ENCODE measurements around the gene TREH. TPM values are rescaled to one million over a fixed set of nuclear protein-coding genes. Genes with fewer than 3 reads are reported as not detected.

Gene TREH
- total and polyA plus RNA-seq, 4 donors: 0.17 to 1.1 (median 0.19) TPM; not detected in 1

DNA sequence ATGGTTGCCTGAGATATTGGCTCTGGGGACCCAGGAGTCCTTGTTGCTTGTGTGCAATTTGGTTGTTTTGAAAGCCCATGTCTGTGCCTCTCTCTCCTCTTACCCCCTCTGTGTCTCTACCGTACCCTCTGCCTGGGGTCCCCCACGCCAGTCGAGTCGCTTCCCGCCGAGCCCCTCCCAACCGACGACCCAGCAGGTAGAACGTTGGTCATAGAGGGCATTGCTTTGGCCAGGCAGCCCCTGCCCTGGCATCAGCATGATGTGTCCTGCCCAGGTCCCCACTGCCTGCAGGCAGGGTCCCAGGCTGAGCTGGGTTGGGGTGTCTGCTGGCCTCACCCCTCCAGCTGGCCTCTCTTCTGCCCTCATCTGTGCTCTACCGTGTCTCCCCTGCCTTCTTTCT, 35.0 kb downstream of the TREH start:
- no peak for ATAC-seq (ENCODE audit: insufficient read depth, low FRiP score)
- Histone ChIP-seq H3K4me1 (ENCODE audit: control insufficient read depth in 5 of 5, insufficient read depth in 5 of 5, low read length in 5 of 5) (peaks cover 0 to 9% (median 0%) of the 10 kb centered on the region in 5 donors), H3K9me3 (ENCODE audit: control insufficient read depth in 4 of 4, insufficient read depth in 3 of 4, low read length in 3 of 4) (no peaks in the 10 kb centered on the region), H3K9ac (ENCODE audit: insufficient read depth in 1 of 2, low read length in 2 of 2) (no peak overlapping the region), H3K27ac (ENCODE audit: low read depth in 1 of 2, low read length in 1 of 2) (no peak overlapping the region), H3K36me3 (ENCODE audit: control insufficient read depth in 4 of 4, insufficient read depth in 4 of 4, low read length in 4 of 4) (peaks cover 16 to 62% (median 44%) of the 10 kb centered on the region in 4 donors), H3K4me3 (no peak overlapping the region), H3K27me3 (ENCODE audit: control insufficient read depth in 3 of 3, insufficient read depth in 3 of 3, low read length in 2 of 3) (no peaks in the 10 kb centered on the region)
- WGBS, 2 donors: 90 to 94% methylated on average over 10 of the region's 10 CpGs
- DNase-seq: no peak
- TF ChIP-seq, protein P1, sequence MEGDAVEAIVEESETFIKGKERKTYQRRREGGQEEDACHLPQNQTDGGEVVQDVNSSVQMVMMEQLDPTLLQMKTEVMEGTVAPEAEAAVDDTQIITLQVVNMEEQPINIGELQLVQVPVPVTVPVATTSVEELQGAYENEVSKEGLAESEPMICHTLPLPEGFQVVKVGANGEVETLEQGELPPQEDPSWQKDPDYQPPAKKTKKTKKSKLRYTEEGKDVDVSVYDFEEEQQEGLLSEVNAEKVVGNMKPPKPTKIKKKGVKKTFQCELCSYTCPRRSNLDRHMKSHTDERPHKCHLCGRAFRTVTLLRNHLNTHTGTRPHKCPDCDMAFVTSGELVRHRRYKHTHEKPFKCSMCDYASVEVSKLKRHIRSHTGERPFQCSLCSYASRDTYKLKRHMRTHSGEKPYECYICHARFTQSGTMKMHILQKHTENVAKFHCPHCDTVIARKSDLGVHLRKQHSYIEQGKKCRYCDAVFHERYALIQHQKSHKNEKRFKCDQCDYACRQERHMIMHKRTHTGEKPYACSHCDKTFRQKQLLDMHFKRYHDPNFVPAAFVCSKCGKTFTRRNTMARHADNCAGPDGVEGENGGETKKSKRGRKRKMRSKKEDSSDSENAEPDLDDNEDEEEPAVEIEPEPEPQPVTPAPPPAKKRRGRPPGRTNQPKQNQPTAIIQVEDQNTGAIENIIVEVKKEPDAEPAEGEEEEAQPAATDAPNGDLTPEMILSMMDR (IDR thresholded peaks at IDR 0.05; ENCODE audit: control extremely low read depth, extremely low read depth): no peak

DNA sequence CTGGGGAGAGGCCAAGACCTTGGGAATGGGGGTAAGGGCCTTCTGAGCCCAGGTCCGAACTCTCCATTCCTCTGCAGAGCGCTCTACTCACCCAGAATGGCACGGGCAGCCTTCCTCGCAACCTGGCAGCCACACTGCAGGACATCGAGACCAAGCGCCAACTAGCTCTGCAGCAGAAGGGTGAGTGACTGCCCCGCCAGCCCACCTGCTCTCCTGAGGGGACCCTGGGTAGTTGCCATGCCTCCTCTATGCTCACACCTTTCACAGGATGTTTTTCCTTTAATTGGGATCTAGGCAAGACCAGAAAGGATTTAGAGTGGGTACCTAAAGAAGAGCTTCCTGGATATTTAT, 35.5 kb downstream of the TREH start:
- Histone ChIP-seq H3K4me1 (ENCODE audit: control insufficient read depth in 5 of 5, insufficient read depth in 5 of 5, low read length in 5 of 5) (peaks cover 0 to 9% (median 0%) of the 10 kb centered on the region in 5 donors), H3K36me3 (ENCODE audit: control insufficient read depth in 4 of 4, insufficient read depth in 4 of 4, low read length in 4 of 4) (peaks cover 16 to 66% (median 44%) of the 10 kb centered on the region in 4 donors), H3K4me3 (no peak overlapping the region), H3K27ac (ENCODE audit: low read depth in 1 of 2, low read length in 1 of 2) (no peak overlapping the region), H3K9ac (ENCODE audit: insufficient read depth in 1 of 2, low read length in 2 of 2) (no peak overlapping the region), H3K9me3 (ENCODE audit: control insufficient read depth in 4 of 4, insufficient read depth in 3 of 4, low read length in 3 of 4) (no peaks in the 10 kb centered on the region), H3K27me3 (ENCODE audit: control insufficient read depth in 3 of 3, insufficient read depth in 3 of 3, low read length in 2 of 3) (no peaks in the 10 kb centered on the region)
- 96 to 97% methylated on average over 7 of the region's 7 CpGs for WGBS, 2 donors
- DNase-seq (no peak), ATAC-seq (ENCODE audit: insufficient read depth, low FRiP score) (no peak)
- TF ChIP-seq, protein P1 (IDR thresholded peaks at IDR 0.05; ENCODE audit: control extremely low read depth, extremely low read depth): no peak

DNA sequence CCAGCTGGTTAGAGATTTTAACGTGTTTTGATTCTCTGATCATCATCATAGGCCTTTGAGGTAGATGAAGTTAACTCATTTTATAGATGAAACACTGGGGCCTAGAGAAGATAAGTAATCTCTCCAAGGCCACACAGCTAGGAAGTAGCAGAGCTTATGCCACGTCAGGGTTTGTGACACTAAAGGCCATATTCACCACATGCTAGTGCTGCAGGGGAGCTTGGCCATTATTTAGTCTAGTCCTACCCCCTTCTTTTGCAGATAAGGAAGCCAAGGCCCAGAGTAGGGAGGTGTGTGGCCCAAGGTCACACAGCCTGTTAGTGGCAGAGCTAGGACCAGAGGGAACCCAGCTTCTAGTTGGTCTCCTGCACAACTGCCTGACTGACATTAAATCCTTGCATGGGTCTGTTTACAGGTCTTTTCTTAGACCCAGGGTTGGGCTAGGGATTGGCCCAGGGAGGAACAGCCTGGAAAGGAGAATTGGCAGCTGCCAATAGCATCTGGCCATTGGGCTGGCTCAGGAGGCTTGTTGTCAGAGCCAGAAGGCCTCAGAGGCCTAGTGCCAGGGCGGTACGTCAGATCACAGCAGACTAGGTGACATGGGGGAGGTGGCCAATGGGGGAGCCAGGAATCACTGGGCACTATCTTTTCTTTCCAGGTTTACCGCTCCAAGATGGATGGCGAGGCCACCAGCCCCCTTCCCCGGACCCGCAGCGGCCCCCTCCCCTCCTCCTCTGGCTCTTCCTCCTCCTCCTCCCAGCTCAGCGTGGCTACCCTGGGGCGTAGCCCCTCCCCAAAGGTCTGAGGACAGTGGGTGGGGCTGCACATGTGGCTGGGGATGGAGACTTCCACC, 36.1 kb downstream of the TREH start:
- Histone ChIP-seq H3K9ac (ENCODE audit: insufficient read depth in 1 of 2, low read length in 2 of 2) (no peak overlapping the region), H3K36me3 (ENCODE audit: control insufficient read depth in 4 of 4, insufficient read depth in 4 of 4, low read length in 4 of 4) (peaks cover 10 to 67% (median 47%) of the 10 kb centered on the region in 4 donors), H3K27ac (ENCODE audit: low read depth in 1 of 2, low read length in 1 of 2) (no peak overlapping the region), H3K4me3 (no peak overlapping the region), H3K27me3 (ENCODE audit: control insufficient read depth in 3 of 3, insufficient read depth in 3 of 3, low read length in 2 of 3) (no peaks in the 10 kb centered on the region), H3K4me1 (ENCODE audit: control insufficient read depth in 5 of 5, insufficient read depth in 5 of 5, low read length in 5 of 5) (peaks cover 0 to 9% (median 0%) of the 10 kb centered on the region in 5 donors), H3K9me3 (ENCODE audit: control insufficient read depth in 4 of 4, insufficient read depth in 3 of 4, low read length in 3 of 4) (no peaks in the 10 kb centered on the region)
- TF ChIP-seq, protein P1 (IDR thresholded peaks at IDR 0.05; ENCODE audit: control extremely low read depth, extremely low read depth): no peak
- DNase-seq (no peak), ATAC-seq (ENCODE audit: insufficient read depth, low FRiP score) (no peak)
- 80 to 94% methylated on average over 11 of the region's 11 CpGs for WGBS, 2 donors

All from lung (tissue), 12 donors.